Panc1 (cell line): ENCODE data around the gene GARS1.

Experiments
- CTCF ChIP-seq: fragments of 450-650 bp; IDR thresholded peaks from 2 replicates; pipeline ENCODE4 v1.5.1; 2017; ENCODE audit warnings: mild to moderate bottlenecking
- TF ChIP-seq, protein P1 (sequence below), 2 experiments: IDR thresholded peaks; 2 replicates each; pipeline ENCODE4 v1.6.1; 2011 to 2012; ENCODE audit warnings: low read depth in 2 of 2, control low read depth in 1 of 2, low read length in 1 of 2, mild to moderate bottlenecking in 1 of 2, moderate library complexity in 1 of 2; ENCODE audit not compliant: insufficient read depth in 1 of 2

GRCh38 chr7:30553546-30553945, 41.1 kb upstream of the GARS1 start:
- TF ChIP-seq CTCF: no peak
- TF ChIP-seq, protein P1, sequence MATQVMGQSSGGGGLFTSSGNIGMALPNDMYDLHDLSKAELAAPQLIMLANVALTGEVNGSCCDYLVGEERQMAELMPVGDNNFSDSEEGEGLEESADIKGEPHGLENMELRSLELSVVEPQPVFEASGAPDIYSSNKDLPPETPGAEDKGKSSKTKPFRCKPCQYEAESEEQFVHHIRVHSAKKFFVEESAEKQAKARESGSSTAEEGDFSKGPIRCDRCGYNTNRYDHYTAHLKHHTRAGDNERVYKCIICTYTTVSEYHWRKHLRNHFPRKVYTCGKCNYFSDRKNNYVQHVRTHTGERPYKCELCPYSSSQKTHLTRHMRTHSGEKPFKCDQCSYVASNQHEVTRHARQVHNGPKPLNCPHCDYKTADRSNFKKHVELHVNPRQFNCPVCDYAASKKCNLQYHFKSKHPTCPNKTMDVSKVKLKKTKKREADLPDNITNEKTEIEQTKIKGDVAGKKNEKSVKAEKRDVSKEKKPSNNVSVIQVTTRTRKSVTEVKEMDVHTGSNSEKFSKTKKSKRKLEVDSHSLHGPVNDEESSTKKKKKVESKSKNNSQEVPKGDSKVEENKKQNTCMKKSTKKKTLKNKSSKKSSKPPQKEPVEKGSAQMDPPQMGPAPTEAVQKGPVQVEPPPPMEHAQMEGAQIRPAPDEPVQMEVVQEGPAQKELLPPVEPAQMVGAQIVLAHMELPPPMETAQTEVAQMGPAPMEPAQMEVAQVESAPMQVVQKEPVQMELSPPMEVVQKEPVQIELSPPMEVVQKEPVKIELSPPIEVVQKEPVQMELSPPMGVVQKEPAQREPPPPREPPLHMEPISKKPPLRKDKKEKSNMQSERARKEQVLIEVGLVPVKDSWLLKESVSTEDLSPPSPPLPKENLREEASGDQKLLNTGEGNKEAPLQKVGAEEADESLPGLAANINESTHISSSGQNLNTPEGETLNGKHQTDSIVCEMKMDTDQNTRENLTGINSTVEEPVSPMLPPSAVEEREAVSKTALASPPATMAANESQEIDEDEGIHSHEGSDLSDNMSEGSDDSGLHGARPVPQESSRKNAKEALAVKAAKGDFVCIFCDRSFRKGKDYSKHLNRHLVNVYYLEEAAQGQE (IDR thresholded peaks at IDR 0.05; ENCODE audit: insufficient read depth in 1 of 2, low read depth in 2 of 2, low read length in 1 of 2): no peak
